ENCODE measurements around the gene TMEM178B. TPM values are rescaled to one million over a fixed set of nuclear protein-coding genes. Genes with fewer than 3 reads are reported as not detected.

The TMEM178B gene
- total RNA-seq, 1 experiment from 2014 or later = 0.21 TPM

DNA sequence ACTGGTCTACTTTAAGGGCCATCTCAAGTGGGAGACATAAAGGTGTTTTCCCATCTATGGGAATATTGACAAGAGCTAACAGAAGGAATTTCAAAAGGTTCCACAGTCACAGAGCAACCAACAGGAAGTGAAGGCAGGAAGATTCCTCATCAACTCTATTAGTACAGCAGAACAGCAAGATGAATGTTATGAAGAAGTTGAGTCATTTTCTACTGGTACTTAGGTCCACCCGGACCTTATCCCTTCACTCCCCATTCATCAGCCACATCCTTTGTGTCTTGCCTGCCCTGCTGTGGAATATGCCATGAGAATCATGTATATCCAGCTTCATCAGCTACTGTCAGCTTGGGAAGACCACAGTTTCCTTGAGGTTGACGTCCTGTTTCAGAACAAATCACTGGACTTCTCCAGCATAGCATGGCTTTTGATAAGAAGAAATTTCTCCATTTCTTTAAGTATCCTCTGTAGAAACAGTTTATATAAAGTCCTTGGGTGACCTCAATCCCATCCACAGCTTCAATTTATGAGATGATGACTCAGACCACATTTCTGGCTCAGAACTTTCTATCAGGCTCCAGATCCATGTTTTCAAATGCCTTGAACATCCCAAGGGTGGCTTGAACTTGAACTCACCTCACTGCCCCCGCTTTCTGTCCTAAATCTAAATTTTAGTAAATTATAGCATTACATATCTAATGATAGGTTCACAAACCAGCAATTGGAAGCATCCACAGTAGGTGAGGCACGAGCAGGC, 392.5 kb downstream of the TMEM178B start:
- in situ Hi-C loops (cut with HindIII; ENCODE audit: low pct_unique_long_range_greater_than_20kb, low sequenced_read_pairs) = no loop called here
- DNase-seq (ENCODE audit: low read depth, low spot score) = no peak

DNA sequence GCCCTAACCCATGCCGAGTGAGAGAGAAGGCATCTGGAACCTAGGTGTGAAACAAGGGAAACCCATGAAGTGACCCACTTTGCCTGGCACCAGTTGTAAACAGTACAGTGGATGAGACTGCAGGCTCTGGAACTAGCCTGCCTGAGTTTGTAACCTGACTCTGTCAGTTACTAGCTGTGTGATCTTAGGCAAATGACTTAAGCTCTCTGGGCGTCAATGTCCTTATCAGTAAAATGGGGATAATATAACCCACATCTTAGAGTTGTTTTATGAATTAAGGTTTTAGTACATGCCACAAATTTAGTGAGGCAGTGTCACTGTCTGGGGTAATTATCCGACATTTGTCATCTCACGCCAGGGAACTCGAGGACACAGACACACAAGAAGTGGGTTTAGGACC, 394.5 kb downstream of the TMEM178B start:
- no peak for DNase-seq (ENCODE audit: low read depth, low spot score)
- in situ Hi-C loops (cut with HindIII; ENCODE audit: low pct_unique_long_range_greater_than_20kb, low sequenced_read_pairs) = no loop called here

DNA sequence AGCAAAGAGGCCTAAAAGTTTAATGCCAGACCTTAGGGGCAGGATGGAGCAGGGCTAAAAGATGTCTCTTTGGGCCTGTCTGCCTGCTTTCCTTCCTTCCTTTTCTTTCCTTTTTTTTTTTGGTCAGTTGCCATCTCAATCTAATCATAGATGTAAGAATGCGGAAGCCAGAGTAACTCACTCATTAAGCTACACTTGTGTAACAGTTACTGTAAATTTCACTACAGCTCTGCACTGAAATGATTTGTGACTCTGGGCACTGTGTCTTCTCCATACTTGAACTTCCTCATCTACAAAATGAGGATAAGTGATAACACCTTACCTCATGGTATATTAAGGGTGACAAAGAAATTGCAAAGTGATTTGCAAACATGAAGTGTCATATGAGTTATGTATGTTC, 401.8 kb downstream of the TMEM178B start:
- no peak for DNase-seq (ENCODE audit: low read depth, low spot score)
- in situ Hi-C loops (cut with HindIII; ENCODE audit: low pct_unique_long_range_greater_than_20kb, low sequenced_read_pairs) = no loop called here

DNA sequence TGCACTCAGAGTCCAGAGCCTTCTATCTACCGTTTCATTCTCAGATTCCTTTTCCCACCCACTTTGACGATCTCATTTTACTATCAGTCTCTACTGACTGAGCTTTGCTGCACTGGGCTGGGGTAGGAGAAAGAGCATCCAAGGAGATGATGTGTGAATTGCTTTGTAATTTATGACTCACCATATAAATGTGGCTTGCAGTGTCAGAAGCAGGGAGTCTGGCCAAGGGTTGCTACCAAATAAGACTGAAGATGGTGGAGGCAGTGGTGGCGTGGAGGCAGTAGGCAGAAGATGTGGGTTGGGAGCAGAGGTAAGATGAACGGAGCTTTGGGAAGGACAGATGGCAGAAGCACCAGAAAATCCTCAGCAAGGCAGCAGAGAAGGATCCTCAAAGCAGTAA, 404.0 kb downstream of the TMEM178B start:
- in situ Hi-C loops (cut with HindIII; ENCODE audit: low pct_unique_long_range_greater_than_20kb, low sequenced_read_pairs) = no loop called here
- no peak for DNase-seq (ENCODE audit: low read depth, low spot score)

GRCh38 chr7:141478845-141479244, 405.0 kb downstream of the TMEM178B start:
- DNase-seq (ENCODE audit: low read depth, low spot score) = no peak
- in situ Hi-C loops (cut with HindIII; ENCODE audit: low pct_unique_long_range_greater_than_20kb, low sequenced_read_pairs) = no loop called here

DNA sequence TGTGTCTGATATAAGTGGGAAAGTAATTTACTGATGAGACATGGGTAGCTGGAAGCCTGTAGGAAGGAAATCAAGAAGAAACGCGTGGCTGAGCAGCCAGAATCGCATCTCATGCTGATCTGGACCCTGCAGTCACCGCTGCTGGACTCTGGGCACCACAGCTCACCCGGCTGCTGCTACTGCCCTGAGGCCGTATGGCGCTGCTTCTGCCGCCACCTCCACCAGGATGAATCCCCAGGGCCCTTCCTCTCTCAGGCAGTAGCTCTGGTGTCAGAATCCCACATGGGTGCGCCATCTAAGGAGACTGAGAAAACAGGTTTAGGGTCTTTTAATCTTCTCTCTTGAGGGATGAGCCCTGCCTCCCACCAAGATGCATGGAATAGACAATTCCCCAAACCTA, 407.1 kb downstream of the TMEM178B start:
- in situ Hi-C loops (cut with HindIII; ENCODE audit: low pct_unique_long_range_greater_than_20kb, low sequenced_read_pairs) = no loop called here

GRCh38 chr7:141481971-141482370, 408.1 kb downstream of the TMEM178B start:
- in situ Hi-C loops (cut with HindIII; ENCODE audit: low pct_unique_long_range_greater_than_20kb, low sequenced_read_pairs) = no loop called here
- DNase-seq (ENCODE audit: low read depth, low spot score) = no peak

More for the DNA sequence above, 407.1 kb downstream of the TMEM178B start:
- DNase-seq (ENCODE audit: low read depth, low spot score) = no peak

- DNase-seq (ENCODE audit: low read depth, low spot score) = no peak
- in situ Hi-C loops (cut with HindIII; ENCODE audit: low pct_unique_long_range_greater_than_20kb, low sequenced_read_pairs) = no loop called here
Measured at GRCh38 chr7:141483044-141483443, 409.2 kb downstream of the TMEM178B start.

DNA sequence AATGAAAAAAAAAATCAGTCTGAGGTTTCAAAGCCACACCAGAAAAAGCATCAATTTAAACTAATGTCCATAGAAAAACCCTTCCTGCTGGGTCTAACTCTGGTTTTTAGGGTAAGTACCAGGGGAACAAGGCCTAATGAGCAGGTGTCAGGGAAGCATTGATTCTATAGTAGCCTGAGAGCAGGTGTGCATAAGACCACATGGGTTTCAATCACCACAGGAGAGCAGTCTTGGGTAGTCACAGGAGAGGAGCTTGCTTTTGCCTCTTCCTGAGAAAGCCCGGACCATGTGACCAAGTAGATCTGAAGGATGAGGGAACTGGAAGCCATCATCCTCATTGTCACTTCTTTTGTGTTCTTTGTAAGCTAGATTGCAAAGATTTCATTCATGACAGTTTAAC, 411.0 kb downstream of the TMEM178B start:
- in situ Hi-C loops (cut with HindIII; ENCODE audit: low pct_unique_long_range_greater_than_20kb, low sequenced_read_pairs) = no loop called here
- DNase-seq (ENCODE audit: low read depth, low spot score) = no peak

- in situ Hi-C loops (cut with HindIII; ENCODE audit: low pct_unique_long_range_greater_than_20kb, low sequenced_read_pairs) = no loop called here
- DNase-seq (ENCODE audit: low read depth, low spot score) = peak; percentile 33
Measured at GRCh38 chr7:141486959-141487358, 413.1 kb downstream of the TMEM178B start.

DNA sequence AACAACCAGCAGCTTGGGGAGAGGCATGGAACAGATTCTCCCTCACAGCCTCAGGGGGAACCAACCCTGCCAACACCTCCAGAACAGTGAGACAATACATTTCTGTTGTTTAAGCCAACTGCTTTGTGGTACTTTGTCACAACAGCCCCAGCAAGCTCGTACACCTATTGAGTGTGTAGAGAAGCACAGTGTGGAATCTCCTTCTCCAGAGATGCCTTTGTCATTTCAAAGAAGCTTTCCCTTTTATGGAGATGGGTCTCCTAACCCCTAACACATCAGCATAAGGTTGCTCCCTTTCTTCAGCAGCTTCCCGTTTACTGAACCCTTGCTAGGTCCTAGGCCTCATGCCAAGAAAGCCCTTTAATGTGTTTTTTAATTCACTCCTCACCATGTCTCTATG, 416.6 kb downstream of the TMEM178B start:
- in situ Hi-C loops (cut with HindIII; ENCODE audit: low pct_unique_long_range_greater_than_20kb, low sequenced_read_pairs) = no loop called here
- no peak for DNase-seq (ENCODE audit: low read depth, low spot score)

DNA sequence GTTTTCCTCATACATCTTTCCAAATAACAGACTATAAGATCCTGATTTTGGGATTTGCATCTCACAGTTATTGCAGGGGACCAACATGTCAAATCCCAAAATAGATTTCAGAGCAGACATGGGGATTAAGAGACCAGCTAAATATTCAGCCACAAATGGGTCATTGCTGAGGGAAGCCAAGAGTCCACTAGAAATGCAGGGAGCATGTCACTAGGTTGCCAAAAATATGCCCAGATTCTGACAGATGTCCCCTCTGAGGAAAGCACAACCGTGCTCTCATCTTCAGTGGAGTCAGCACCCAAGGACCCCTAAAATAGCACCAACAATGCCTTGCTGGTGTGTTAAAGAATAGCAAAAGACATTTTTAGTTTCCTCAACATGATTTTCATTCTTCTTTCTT, 421.2 kb downstream of the TMEM178B start:
- no peak for DNase-seq (ENCODE audit: low read depth, low spot score)
- in situ Hi-C loops (cut with HindIII; ENCODE audit: low pct_unique_long_range_greater_than_20kb, low sequenced_read_pairs) = no loop called here

- in situ Hi-C loops (cut with HindIII; ENCODE audit: low pct_unique_long_range_greater_than_20kb, low sequenced_read_pairs) = no loop called here
- DNase-seq (ENCODE audit: low read depth, low spot score) = no peak
Measured at GRCh38 chr7:141497391-141497790, 423.5 kb downstream of the TMEM178B start.

DNA sequence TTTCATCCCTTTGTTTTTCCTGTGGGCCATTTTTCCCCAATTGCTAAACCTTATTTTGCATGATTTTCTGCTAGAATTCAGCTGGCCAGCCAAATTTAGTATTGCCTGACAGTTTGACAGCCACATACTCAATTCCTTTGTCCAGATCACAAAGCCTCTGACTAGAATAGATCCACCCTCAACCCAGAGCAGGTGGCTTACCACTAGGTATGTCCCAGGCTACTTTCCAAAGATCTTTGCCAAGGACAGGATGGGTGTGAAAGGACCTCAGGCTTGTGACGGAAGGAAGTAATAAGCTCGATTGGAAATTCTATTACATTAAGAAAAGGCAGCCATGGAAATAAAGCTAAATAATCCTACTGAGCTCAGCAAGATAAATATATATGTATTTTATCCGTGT, 426.7 kb downstream of the TMEM178B start:
- DNase-seq (ENCODE audit: low read depth, low spot score) = no peak
- in situ Hi-C loops (cut with HindIII; ENCODE audit: low pct_unique_long_range_greater_than_20kb, low sequenced_read_pairs) = no loop called here

GRCh38 chr7:141501451-141501850, 427.6 kb downstream of the TMEM178B start:
- in situ Hi-C loops (cut with HindIII; ENCODE audit: low pct_unique_long_range_greater_than_20kb, low sequenced_read_pairs) = no loop called here
- no peak for DNase-seq (ENCODE audit: low read depth, low spot score)

- in situ Hi-C loops (cut with HindIII; ENCODE audit: low pct_unique_long_range_greater_than_20kb, low sequenced_read_pairs) = no loop called here
- no peak for DNase-seq (ENCODE audit: low read depth, low spot score)
Measured at GRCh38 chr7:141511316-141511675, 437.4 kb downstream of the TMEM178B start.

GRCh38 chr7:141511676-141512396, 438.0 kb downstream of the TMEM178B start:
- in situ Hi-C loops (cut with HindIII; ENCODE audit: low pct_unique_long_range_greater_than_20kb, low sequenced_read_pairs) = no loop called here
- no peak for DNase-seq (ENCODE audit: low read depth, low spot score)

DNA sequence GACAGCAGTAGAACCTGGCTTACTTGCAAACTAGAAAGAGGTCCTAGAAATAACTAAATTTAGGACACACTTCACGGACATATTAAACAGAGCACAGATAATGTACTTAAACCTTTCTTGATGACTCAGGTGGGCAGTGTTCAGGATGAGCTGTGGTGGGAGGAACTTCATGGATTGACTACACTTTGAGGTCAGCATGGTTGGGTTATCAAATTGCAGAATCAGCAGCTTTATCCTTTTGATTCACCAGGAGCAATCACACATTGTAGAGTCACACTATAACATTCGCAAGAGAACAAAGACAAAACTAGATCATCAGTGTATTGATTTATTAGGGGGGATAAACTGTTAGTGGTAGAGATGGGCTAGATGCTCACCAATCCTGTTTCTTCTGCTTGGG, 438.7 kb downstream of the TMEM178B start:
- no peak for DNase-seq (ENCODE audit: low read depth, low spot score)
- in situ Hi-C loops (cut with HindIII; ENCODE audit: low pct_unique_long_range_greater_than_20kb, low sequenced_read_pairs) = no loop called here

DNA sequence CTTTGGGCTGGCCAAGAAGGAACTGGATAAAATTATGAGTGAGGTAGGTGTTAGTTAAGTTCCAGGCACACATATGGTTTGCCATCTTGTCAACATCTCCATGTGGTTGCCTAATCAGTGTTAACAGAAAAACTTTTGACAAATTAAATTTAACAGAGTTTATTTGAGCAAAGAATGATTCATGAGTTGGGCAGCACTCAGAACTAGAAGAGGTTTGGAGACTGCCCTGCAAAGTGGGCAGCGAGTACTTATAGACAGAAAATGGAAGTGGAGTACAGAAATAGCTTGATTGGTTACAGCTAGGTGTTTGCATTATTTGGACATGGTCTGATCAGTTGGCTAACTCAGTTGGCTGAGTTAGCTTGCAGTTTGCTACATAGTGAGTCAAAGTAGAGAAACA, 439.9 kb downstream of the TMEM178B start:
- DNase-seq (ENCODE audit: low read depth, low spot score) = no peak
- in situ Hi-C loops (cut with HindIII; ENCODE audit: low pct_unique_long_range_greater_than_20kb, low sequenced_read_pairs) = no loop called here
